T47D (cell line): ENCODE measurements around the gene KATNB1.

Experiments used
- DNase-seq, 2 experiments: peaks; one replicate each; pipeline versions ENCODE4 v3.0.0 to v3.0.0-alpha.2; 2011 to 2012; ENCODE audit warnings: low read depth in 1 of 2, low spot score in 1 of 2
- JUND ChIP-seq: IDR thresholded peaks from 2 replicates; pipeline ENCODE4 v1.6.1; 2012; ENCODE audit warnings: low read depth
- in situ Hi-C: cut with HindIII; loops from 2 replicates; pipeline ENCODE4 v1.10.0; 2016; ENCODE audit warnings: low sequenced_read_pairs, low pct_unique_long_range_greater_than_20kb

Gene KATNB1

GRCh38 chr16:57783116-57783515 lies 47.5 kb downstream of the KATNB1 start:
- no peak for DNase-seq
- in situ Hi-C loops = no loop called here
- TF ChIP-seq JUND = no peak

DNA sequence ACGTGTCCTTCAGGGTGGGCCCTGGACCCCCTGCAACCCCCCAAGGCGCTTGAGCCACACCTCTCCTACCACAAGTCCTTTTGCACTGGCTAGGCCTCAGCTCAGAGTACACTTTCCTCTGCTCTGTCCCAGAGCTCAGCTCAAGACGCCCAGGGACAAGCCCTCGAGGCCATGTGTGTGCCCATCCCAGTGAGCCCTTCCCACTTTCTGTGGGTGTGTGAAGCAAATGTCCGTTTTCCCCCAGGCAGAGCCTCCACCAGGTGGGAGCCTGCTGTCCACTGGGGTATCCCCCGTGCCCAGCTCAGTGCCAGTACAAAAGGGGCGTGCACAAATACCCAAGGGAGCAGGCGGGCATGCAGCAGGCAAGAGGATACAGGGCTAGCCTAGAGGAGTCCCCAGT lies 48.3 kb downstream of the KATNB1 start:
- TF ChIP-seq JUND = no peak
- no peak for DNase-seq
- in situ Hi-C loops = no loop called here

- TF ChIP-seq JUND = no peak
- DNase-seq = no peak
- in situ Hi-C loops = no loop called here
Observed at GRCh38 chr16:57784334-57784733, 48.8 kb downstream of the KATNB1 start.

DNA sequence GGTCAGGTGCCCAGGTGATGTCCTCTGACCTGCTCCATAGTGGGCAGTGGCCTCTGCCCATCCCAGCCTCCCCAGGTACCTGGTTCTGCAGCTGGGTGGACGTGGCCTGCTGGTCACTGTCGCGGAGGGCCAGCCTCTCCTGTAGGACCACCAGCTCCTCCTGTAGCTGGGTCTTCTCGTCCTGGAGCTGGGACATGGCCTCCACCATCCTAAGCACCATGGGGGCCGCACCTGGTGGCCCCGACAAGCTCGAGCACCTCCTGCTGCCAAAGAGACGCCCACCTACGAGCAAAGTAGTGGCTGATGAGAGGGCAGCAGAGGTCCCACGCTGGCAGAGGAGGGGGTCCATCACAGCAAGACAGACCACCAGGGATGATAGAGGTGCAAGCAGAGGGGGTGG lies 49.8 kb downstream of the KATNB1 start:
- no peak for TF ChIP-seq JUND
- in situ Hi-C loops = no loop called here
- DNase-seq = no peak

- TF ChIP-seq JUND = no peak
- DNase-seq = no peak
- in situ Hi-C loops = no loop called here
Observed at GRCh38 chr16:57785924-57786323, 50.4 kb downstream of the KATNB1 start.

DNA sequence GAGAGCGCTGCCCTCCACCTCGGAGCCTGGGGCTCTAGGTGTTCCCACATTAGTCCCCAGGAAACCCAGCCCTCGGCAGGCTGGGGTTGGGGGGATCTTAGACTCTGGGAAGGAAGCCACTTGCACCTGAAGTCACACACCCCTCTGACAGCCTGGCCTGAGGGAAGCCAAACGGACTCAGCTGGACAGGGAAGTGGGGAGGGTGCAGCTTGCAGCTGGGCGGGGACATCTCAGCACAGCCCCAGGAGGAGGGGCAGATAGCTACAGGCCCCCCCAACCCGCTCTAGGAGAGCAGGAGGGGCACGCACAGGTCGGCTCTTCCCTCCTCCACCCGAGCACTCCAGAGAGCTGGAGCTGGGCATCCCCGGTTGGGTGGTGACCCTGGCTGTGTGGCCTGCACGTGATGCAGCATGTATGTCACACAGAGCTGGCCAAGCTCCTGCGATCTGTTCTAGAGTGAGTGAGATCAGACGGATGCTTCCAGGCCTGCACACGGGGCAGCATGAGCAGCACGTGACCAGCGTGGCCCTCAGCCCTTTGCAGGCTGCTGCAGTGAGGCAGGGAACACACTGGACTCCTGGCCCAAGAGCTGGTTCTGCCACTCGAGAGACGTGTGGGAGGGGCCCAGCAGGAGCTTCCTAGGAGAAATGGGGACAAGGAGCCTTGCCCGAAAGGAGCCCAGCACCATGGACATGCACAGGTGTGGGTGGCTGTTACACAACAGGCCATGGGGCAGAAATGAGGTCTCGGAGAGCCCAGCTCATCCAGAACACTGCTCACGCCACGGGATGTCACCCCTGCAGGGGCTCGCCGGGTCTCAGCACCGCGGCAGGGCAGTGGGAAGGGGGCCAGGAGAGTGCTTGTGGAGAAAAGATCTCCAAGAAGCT lies 51.3 kb downstream of the KATNB1 start:
- DNase-seq = no peak
- in situ Hi-C loops = no loop called here
- TF ChIP-seq JUND = no peak

GRCh38 chr16:57787519-57787905 lies 51.9 kb downstream of the KATNB1 start:
- in situ Hi-C loops = no loop called here
- TF ChIP-seq JUND = no peak
- no peak for DNase-seq

GRCh38 chr16:57788252-57788841 lies 52.8 kb downstream of the KATNB1 start:
- in situ Hi-C loops = no loop called here
- no peak for TF ChIP-seq JUND

DNA sequence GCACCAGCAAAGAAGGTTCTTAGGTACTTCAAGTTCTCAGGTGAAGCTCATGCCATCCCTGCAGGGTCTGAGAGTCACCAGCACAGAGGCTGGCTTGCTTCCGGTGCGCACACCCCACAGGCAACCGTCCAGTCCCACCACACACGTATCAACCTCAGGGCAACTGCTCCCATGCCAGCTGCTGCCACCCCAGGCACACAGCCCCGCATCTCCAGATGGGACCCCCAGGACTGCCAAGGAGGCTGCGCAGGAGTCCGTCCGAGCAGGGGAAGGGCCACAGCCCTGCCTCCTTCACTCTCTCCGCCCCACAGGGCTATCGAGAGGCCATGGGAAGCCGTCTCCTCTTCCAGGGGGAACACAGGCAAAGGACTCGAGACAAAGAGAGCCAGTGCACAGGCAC lies 53.4 kb downstream of the KATNB1 start:
- no peak for DNase-seq
- no peak for TF ChIP-seq JUND
- in situ Hi-C loops = no loop called here

More at GRCh38 chr16:57788252-57788841, 52.8 kb downstream of the KATNB1 start:
- no peak for DNase-seq

DNA sequence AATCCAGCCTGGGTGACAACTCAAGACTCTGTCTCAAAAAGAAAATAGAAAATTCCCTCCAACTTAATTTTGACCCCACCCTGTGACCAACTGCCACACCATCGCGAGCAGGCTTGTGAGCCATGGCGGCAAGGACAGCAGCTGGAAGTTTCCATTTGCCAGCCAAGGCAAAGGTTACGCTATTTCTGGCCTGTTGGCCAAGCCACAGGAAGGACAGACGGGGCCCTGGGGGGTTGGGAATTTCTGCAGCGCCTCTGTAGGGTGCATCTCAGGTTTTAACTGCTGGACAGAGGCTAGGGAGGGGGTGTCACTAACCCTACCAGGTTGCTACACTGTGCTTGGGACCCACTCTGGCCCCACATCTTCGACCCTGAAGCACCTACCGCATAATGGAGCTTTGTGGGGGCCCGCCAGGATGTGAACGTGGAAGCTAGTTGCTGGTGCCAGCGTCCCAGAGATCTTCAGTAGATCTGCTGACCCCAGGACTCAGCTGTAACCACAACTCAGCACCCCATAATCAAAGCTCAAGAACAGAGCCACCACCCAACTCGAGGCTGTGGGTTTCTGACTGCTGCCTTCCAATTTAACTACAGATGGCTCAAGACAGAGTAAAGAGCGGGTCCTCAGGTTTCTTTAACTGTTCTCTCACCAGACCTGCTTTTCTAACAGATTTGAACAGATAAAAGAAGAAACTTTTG lies 55.8 kb downstream of the KATNB1 start:
- TF ChIP-seq JUND = no peak
- in situ Hi-C loops = no loop called here
- no peak for DNase-seq

DNA sequence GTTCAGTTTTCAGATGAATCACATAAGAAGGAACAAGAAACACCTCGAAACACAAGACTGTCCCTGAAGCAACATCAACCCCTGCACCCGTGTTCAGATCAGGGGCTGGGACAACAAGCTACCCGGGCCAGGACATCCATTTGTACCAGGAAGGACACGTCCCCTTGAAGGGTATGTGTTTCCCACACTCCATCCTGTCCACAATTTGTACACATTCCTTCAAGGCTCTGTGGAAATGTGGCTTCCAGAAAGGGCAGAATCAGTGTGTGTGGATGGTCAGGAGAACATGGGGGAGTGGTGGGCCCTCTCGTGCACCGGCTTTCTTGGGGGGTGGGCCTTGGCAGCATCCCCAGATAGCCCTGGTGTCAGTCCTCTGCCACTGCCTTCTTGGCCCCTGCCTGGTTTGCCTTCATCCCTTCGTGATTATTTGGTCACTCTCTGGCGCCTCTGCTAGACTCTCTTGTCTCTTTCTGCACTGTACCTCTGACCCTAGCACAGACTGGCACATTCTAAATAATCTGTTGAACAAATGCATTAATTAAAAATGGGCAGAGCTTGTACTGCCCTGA lies 56.4 kb downstream of the KATNB1 start:
- no peak for DNase-seq
- in situ Hi-C loops = no loop called here
- TF ChIP-seq JUND = no peak

- in situ Hi-C loops = no loop called here
- no peak for TF ChIP-seq JUND
- no peak for DNase-seq
Observed at GRCh38 chr16:57794849-57795430, 59.4 kb downstream of the KATNB1 start.
